Astrocyte (in vitro differentiated cells and primary cell): ENCODE measurements around the gene PLEKHG3. TPM values are rescaled to one million over a fixed set of nuclear protein-coding genes. Genes with fewer than 3 reads are reported as not detected.
"Not testable (repeated sequence)": the region's sequence is repeated elsewhere in the genome, so short reads cannot be mapped to it uniquely, and the experiment has no call there.

Experiments
- DNase-seq: peaks from one replicate; pipeline ENCODE4 v3.0.0-alpha.2; 2010; ENCODE audit warnings: low read depth
- FAIRE-seq: peaks from 2 replicates; lab custom pipeline; 2011; peaks lifted over from hg19 to GRCh38; lab: Jason Lieb, UNC
- H2AFZ ChIP-seq: 2 replicates; pipeline ENCODE4 v1.6.0; 2012; ENCODE audit warnings: low read depth, low read length, inconsistent platforms
- H3K27ac ChIP-seq: 2 replicates; pipeline ENCODE4 v1.5.1; 2011; ENCODE audit warnings: low read depth, low read length, inconsistent platforms
- H3K27me3 ChIP-seq: 2 replicates; pipeline ENCODE4 v1.6.0; 2011; ENCODE audit warnings: low read length, inconsistent platforms; ENCODE audit not compliant: insufficient read depth
- H3K36me3 ChIP-seq: 2 replicates; pipeline ENCODE4 v1.5.1; 2011; ENCODE audit warnings: low read length, inconsistent platforms; ENCODE audit not compliant: insufficient read depth
- H3K4me1 ChIP-seq: 2 replicates; pipeline ENCODE4 v1.5.1; 2011; ENCODE audit warnings: low read length, inconsistent platforms; ENCODE audit not compliant: insufficient read depth
- H3K4me2 ChIP-seq: 2 replicates; pipeline ENCODE4 v1.6.0; 2012; ENCODE audit warnings: low read length, inconsistent platforms
- H3K4me3 ChIP-seq: 2 replicates; pipeline ENCODE4 v1.5.1; 2011; ENCODE audit warnings: low read depth, mild to moderate bottlenecking, low read length, inconsistent platforms; ENCODE audit not compliant: insufficient read depth
- H3K79me2 ChIP-seq: 2 replicates; pipeline ENCODE4 v1.6.0; 2012; ENCODE audit warnings: mild to moderate bottlenecking, low read length, inconsistent platforms; ENCODE audit not compliant: insufficient read depth
- H3K9ac ChIP-seq: 2 replicates; pipeline ENCODE4 v1.6.0; 2012; ENCODE audit warnings: mild to moderate bottlenecking, low read length, inconsistent platforms
- H3K9me3 ChIP-seq: 2 replicates; pipeline ENCODE4 v1.5.1; 2012; ENCODE audit warnings: low read depth, mild to moderate bottlenecking, low read length, inconsistent platforms; ENCODE audit not compliant: insufficient read depth
- H4K20me1 ChIP-seq: 2 replicates; pipeline ENCODE4 v1.6.0; 2012; ENCODE audit warnings: low read length, inconsistent platforms; ENCODE audit not compliant: insufficient read depth
- H3K27ac Mint-ChIP-seq: one replicate; pipeline ENCODE4 v1.8.0; 2021; ENCODE audit warnings: mild to moderate bottlenecking, mixed read lengths; ENCODE audit not compliant: unreplicated experiment
- H3K27me3 Mint-ChIP-seq: one replicate; pipeline ENCODE4 v1.8.0; 2021; ENCODE audit warnings: low read depth, mixed read lengths; ENCODE audit not compliant: unreplicated experiment
- H3K36me3 Mint-ChIP-seq: one replicate; pipeline ENCODE4 v1.8.0; 2021; ENCODE audit warnings: low read depth, mixed read lengths; ENCODE audit not compliant: unreplicated experiment
- H3K4me1 Mint-ChIP-seq: one replicate; pipeline ENCODE4 v1.8.0; 2021; ENCODE audit warnings: low read depth, mixed read lengths; ENCODE audit not compliant: unreplicated experiment
- H3K4me3 Mint-ChIP-seq: one replicate; pipeline ENCODE4 v1.8.0; 2021; ENCODE audit warnings: mild to moderate bottlenecking, moderate library complexity, mixed read lengths; ENCODE audit not compliant: unreplicated experiment
- H3K9me3 Mint-ChIP-seq: one replicate; pipeline ENCODE4 v1.8.0; 2021; ENCODE audit warnings: mild to moderate bottlenecking, mixed read lengths; ENCODE audit not compliant: unreplicated experiment
- CTCF ChIP-seq: IDR thresholded peaks from 2 replicates; pipeline ENCODE4 v1.5.1; 2011; ENCODE audit warnings: low read depth, mild to moderate bottlenecking, inconsistent platforms, low read length, moderate library complexity; ENCODE audit not compliant: insufficient read depth
- EZH2 ChIP-seq: IDR thresholded peaks from 2 replicates; pipeline ENCODE4 v1.6.1; 2012; ENCODE audit warnings: mild to moderate bottlenecking, low read length, inconsistent platforms; ENCODE audit not compliant: insufficient read depth
- total RNA-seq: library from RNA; stranded (reverse); gene quantifications from 2 replicates; pipeline ENCODE4 v1.2.1, GENCODE V29; 2021

The PLEKHG3 gene
- total RNA-seq, 1 donor from 2014 or later, result 98.6 TPM

- no peak overlapping the region for H3K27ac ChIP-seq
- no peak overlapping the region for H3K4me3 Mint-ChIP-seq
Measured at GRCh38 chr14:64658201-64658600, 46.0 kb upstream of the PLEKHG3 start.

GRCh38 chr14:64658700-64659264 lies 45.4 kb upstream of the PLEKHG3 start:
- H4K20me1 ChIP-seq, H3K4me2 ChIP-seq, H3K36me3 Mint-ChIP-seq, H3K27ac ChIP-seq, H3K27me3 ChIP-seq, DNase-seq, H3K79me2 ChIP-seq, H3K36me3 ChIP-seq, FAIRE-seq, H3K9me3 Mint-ChIP-seq, H3K4me3 ChIP-seq, H3K9me3 ChIP-seq, H3K27me3 Mint-ChIP-seq, H3K4me3 Mint-ChIP-seq, H3K9ac ChIP-seq, H2AFZ ChIP-seq: not testable (repeated sequence)
- H3K4me1 ChIP-seq, result peaks cover 12% of the 10 kb centered on the region
- H3K4me1 Mint-ChIP-seq, result peaks cover 28% of the 10 kb centered on the region
- peak overlapping the region; percentile 66 for H3K27ac Mint-ChIP-seq

More at GRCh38 chr14:64658201-64658600, 46.0 kb upstream of the PLEKHG3 start:
- no peak overlapping the region for H3K9ac ChIP-seq
- H3K27me3 Mint-ChIP-seq, result no peaks in the 10 kb centered on the region
- no peaks in the 10 kb centered on the region for H4K20me1 ChIP-seq
- no peak overlapping the region for H2AFZ ChIP-seq
- H3K4me1 ChIP-seq, result peaks cover 16% of the 10 kb centered on the region
- no peaks in the 10 kb centered on the region for H3K9me3 ChIP-seq
- DNase-seq (no peak), FAIRE-seq (no peak)
- H3K27ac Mint-ChIP-seq, result no peak overlapping the region
- peaks cover 3% of the 10 kb centered on the region for H3K27me3 ChIP-seq
- no peaks in the 10 kb centered on the region for H3K36me3 Mint-ChIP-seq
- no peak for TF ChIP-seq CTCF
- no peak for TF ChIP-seq EZH2
- no peak overlapping the region for H3K4me2 ChIP-seq
- peaks cover 25% of the 10 kb centered on the region for H3K4me1 Mint-ChIP-seq
- no peaks in the 10 kb centered on the region for H3K36me3 ChIP-seq
- no peaks in the 10 kb centered on the region for H3K9me3 Mint-ChIP-seq
- H3K79me2 ChIP-seq, result no peaks in the 10 kb centered on the region
- H3K4me3 ChIP-seq, result no peak overlapping the region

DNA sequence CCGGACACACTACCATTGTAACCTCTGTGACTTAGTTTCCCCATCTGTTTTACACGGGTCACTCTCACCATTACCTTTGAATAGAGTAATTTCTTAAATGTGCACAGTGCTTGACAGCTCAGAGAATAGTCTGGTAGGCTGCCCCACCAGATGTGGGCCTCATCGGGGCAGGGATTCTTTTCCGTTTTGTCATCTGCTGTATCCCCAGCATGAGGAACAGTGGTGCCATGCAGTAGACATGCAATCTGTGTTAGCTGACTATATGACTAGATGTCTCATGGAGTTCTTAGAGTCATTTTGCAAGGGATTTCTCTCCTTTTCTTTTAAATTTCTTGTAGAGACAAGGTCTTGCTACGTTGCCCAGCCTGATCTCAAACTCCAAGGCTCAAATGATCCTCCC lies 44.9 kb upstream of the PLEKHG3 start:
- Histone ChIP-seq H3K4me3 (no peak overlapping the region), H3K4me2 (no peak overlapping the region), H3K9ac (no peak overlapping the region), H3K27me3 (peaks cover 3% of the 10 kb centered on the region), H3K27ac (no peak overlapping the region), H2AFZ (no peak overlapping the region), H3K79me2 (no peaks in the 10 kb centered on the region), H3K4me1 (peaks cover 7% of the 10 kb centered on the region), H3K36me3 (no peaks in the 10 kb centered on the region), H4K20me1 (no peaks in the 10 kb centered on the region), H3K9me3 (no peaks in the 10 kb centered on the region)
- no peaks in the 10 kb centered on the region for H3K36me3 Mint-ChIP-seq
- no peaks in the 10 kb centered on the region for H3K27me3 Mint-ChIP-seq
- no peak for TF ChIP-seq CTCF
- TF ChIP-seq EZH2, result no peak
- H3K4me1 Mint-ChIP-seq, result peaks cover 25% of the 10 kb centered on the region
- no peaks in the 10 kb centered on the region for H3K9me3 Mint-ChIP-seq
- H3K27ac Mint-ChIP-seq, result no peak overlapping the region
- no peak for DNase-seq
- no peak for FAIRE-seq
- H3K4me3 Mint-ChIP-seq, result no peak overlapping the region
